HL-60 (cell line): ENCODE data around the gene RER1.

Experiments
- DNase-seq, 2 experiments: peaks; one replicate each; pipeline ENCODE4 v3.0.0-alpha.2; 2010 to 2020; ENCODE audit warnings: low read depth in 1 of 2, low spot score in 1 of 2
- H3K27ac ChIP-seq: fragments of 250-450 bp; sonication (Bioruptor Pico); replicated peaks from 2 replicates; pipeline ENCODE4 v1.5.1; 2020; ENCODE audit warnings: mild to moderate bottlenecking, moderate library complexity
- H3K27me3 ChIP-seq: fragments of 250-450 bp; sonication (Bioruptor Pico); 2 replicates; pipeline ENCODE4 v1.5.1; 2021; ENCODE audit warnings: mild to moderate bottlenecking, moderate library complexity; ENCODE audit not compliant: insufficient read depth, poor library complexity, severe bottlenecking
- H3K4me3 ChIP-seq: replicated peaks from 2 replicates; pipeline ENCODE4 v1.5.1; 2011; ENCODE audit warnings: mild to moderate bottlenecking, control low read depth, low read length; ENCODE audit not compliant: insufficient read depth
- GABPA ChIP-seq: IDR thresholded peaks from 2 replicates; pipeline ENCODE4 v1.6.1; 2012; ENCODE audit warnings: low read depth
- POLR2AphosphoS5 ChIP-seq: IDR thresholded peaks from 2 replicates; pipeline ENCODE4 v1.6.1; 2012; ENCODE audit warnings: low read depth
- REST ChIP-seq: IDR thresholded peaks from 2 replicates; pipeline ENCODE4 v1.6.1; 2012; ENCODE audit warnings: low read depth; ENCODE audit not compliant: insufficient replicate concordance
- SPI1 ChIP-seq: IDR thresholded peaks from 2 replicates; pipeline ENCODE4 v1.6.1; 2012; ENCODE audit warnings: low read depth, mild to moderate bottlenecking, borderline replicate concordance
- TF ChIP-seq, protein P1 (sequence below): IDR thresholded peaks from one replicate; pipeline ENCODE4 v1.5.1; 2011; ENCODE audit warnings: low read length, control low read depth, inconsistent platforms; ENCODE audit not compliant: insufficient read depth

Gene RER1

GRCh38 chr1:2431103-2431502, 39.5 kb downstream of the RER1 start:
- no peak for DNase-seq
- no peak overlapping the region for H3K4me3 ChIP-seq
- H3K27me3 ChIP-seq, result peaks cover 7% of the 10 kb centered on the region
- TF ChIP-seq SPI1, result no peak
- TF ChIP-seq POLR2AphosphoS5, result no peak
- TF ChIP-seq, protein P1, sequence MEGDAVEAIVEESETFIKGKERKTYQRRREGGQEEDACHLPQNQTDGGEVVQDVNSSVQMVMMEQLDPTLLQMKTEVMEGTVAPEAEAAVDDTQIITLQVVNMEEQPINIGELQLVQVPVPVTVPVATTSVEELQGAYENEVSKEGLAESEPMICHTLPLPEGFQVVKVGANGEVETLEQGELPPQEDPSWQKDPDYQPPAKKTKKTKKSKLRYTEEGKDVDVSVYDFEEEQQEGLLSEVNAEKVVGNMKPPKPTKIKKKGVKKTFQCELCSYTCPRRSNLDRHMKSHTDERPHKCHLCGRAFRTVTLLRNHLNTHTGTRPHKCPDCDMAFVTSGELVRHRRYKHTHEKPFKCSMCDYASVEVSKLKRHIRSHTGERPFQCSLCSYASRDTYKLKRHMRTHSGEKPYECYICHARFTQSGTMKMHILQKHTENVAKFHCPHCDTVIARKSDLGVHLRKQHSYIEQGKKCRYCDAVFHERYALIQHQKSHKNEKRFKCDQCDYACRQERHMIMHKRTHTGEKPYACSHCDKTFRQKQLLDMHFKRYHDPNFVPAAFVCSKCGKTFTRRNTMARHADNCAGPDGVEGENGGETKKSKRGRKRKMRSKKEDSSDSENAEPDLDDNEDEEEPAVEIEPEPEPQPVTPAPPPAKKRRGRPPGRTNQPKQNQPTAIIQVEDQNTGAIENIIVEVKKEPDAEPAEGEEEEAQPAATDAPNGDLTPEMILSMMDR, result no peak
- TF ChIP-seq GABPA, result no peak
- TF ChIP-seq REST, result no peak
- no peak overlapping the region for H3K27ac ChIP-seq

- H3K4me3 ChIP-seq, result no peak overlapping the region
- TF ChIP-seq REST (no peak), POLR2AphosphoS5 (no peak), GABPA (no peak), SPI1 (no peak)
- TF ChIP-seq, protein P1, result no peak
- no peak for DNase-seq
- no peak overlapping the region for H3K27ac ChIP-seq
- peaks cover 7% of the 10 kb centered on the region for H3K27me3 ChIP-seq
Observed at GRCh38 chr1:2431518-2431917, 39.9 kb downstream of the RER1 start.

GRCh38 chr1:2432441-2432844, 40.8 kb downstream of the RER1 start:
- Histone ChIP-seq H3K4me3 (no peak overlapping the region), H3K27me3 (peaks cover 7% of the 10 kb centered on the region), H3K27ac (no peak overlapping the region)
- no peak for DNase-seq
- no peak for TF ChIP-seq GABPA
- no peak for TF ChIP-seq SPI1
- no peak for TF ChIP-seq REST
- TF ChIP-seq, protein P1, result no peak
- no peak for TF ChIP-seq POLR2AphosphoS5
